ENCODE data around the gene TNFAIP8L1.

DNA sequence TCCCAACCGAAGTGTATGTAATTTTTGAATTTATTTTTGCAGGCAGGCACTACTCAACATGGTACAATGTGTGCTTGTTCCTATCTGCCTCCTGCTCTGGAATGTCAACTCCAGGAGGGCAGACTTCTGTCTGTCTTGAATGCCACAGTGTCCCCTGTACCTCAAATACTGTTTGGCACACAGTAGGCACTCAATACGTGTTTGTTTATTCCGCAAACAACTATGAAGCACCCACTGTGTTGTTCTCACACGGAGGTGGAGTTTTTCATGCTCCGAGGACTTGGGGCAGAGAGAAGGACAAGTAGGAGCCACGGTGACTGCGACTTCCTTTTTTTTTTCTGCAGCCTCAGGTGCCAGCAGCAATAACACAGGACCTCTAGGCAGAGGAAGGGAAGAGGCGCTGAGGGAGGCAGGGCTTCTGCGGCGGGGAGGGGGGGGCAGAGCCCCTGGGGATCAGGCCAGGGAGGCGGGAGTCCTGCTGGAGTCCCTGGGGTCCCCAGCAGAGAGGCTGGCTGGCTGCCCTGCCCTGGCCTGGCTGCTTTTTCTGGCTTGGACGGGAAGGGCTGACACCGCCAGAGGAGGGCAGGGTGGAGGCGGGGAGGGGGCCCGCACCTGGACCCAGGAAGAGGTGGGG, 29.3 kb upstream of the TNFAIP8L1 start:
- TF ChIP-seq, protein P1, sequence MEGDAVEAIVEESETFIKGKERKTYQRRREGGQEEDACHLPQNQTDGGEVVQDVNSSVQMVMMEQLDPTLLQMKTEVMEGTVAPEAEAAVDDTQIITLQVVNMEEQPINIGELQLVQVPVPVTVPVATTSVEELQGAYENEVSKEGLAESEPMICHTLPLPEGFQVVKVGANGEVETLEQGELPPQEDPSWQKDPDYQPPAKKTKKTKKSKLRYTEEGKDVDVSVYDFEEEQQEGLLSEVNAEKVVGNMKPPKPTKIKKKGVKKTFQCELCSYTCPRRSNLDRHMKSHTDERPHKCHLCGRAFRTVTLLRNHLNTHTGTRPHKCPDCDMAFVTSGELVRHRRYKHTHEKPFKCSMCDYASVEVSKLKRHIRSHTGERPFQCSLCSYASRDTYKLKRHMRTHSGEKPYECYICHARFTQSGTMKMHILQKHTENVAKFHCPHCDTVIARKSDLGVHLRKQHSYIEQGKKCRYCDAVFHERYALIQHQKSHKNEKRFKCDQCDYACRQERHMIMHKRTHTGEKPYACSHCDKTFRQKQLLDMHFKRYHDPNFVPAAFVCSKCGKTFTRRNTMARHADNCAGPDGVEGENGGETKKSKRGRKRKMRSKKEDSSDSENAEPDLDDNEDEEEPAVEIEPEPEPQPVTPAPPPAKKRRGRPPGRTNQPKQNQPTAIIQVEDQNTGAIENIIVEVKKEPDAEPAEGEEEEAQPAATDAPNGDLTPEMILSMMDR (IDR thresholded peaks at IDR 0.05 in 8 of 11, conservative IDR thresholded peaks at IDR 0.05 in 3 of 11) = no peak
- no peak for TF ChIP-seq POLR2AphosphoS5 (IDR thresholded peaks at IDR 0.05)

All from spleen (tissue), 7 donors.